Panc1 (cell line): Measurements from ENCODE around the gene RFPL2. TPM values are rescaled to one million over a fixed set of nuclear protein-coding genes. Genes with fewer than 3 reads are reported as not detected.

ENCODE experiments used
- ATAC-seq: fragments of 200-7000 bp; cut with Tn5 transposase; 2 replicates; pipeline ENCODE4 v1.9.1; 2020; ENCODE audit warnings: mild to moderate bottlenecking, moderate library complexity
- BruUV-seq: library from RNA; stranded (reverse); fragments of 400-500 nt; replicated peaks from 2 replicates; lab custom pipeline; 2021; lab: Mats Ljungman, UMichigan
- CTCF ChIA-PET: fragments of 300-600 bp; sonication (Branson Sonifier 250); formaldehyde crosslinking; loops from one replicate; lab custom pipeline; 2022; ENCODE audit warnings: antibody characterized with exemption; lab: Charles Lee
- POLR2A ChIA-PET: fragments of 300-600 bp; sonication (Branson Sonifier 250); formaldehyde crosslinking; loops from one replicate; lab custom pipeline; 2022; ENCODE audit warnings: antibody characterized with exemption; lab: Charles Lee
- DNase-seq: peaks from one replicate; pipeline ENCODE4 v3.0.0-alpha.2; 2010; ENCODE audit warnings: low read depth, low spot score
- H3K27ac ChIP-seq: 2 replicates; pipeline ENCODE4 v1.5.1; 2011; ENCODE audit warnings: mild to moderate bottlenecking, low read length, inconsistent platforms
- H3K27me3 ChIP-seq: fragments of 200-500 bp; sonication (Bioruptor generic); 2 replicates; pipeline ENCODE4 v1.6.0; 2014; ENCODE audit warnings: low read length, inconsistent platforms; ENCODE audit not compliant: control insufficient read depth, insufficient read depth
- H3K36me3 ChIP-seq: fragments of 200-500 bp; sonication (Bioruptor generic); 2 replicates; pipeline ENCODE4 v1.5.1; 2014; ENCODE audit warnings: inconsistent platforms, mild to moderate bottlenecking, low read length, moderate library complexity; ENCODE audit not compliant: control insufficient read depth, insufficient read depth
- H3K4me1 ChIP-seq: 2 replicates; pipeline ENCODE4 v1.5.1; 2011; ENCODE audit warnings: inconsistent platforms, mild to moderate bottlenecking, low read length, moderate library complexity; ENCODE audit not compliant: control insufficient read depth, insufficient read depth
- H3K4me3 ChIP-seq, 2 experiments: 2 replicates each; pipeline ENCODE4 v1.5.1; 2011 to 2012; ENCODE audit warnings: low read depth in 2 of 2, low read length in 2 of 2, mild to moderate bottlenecking in 2 of 2, inconsistent platforms in 1 of 2, moderate library complexity in 1 of 2
- H3K9me3 ChIP-seq: fragments of 200-500 bp; sonication (Bioruptor generic); 2 replicates; pipeline ENCODE4 v1.5.1; 2014; ENCODE audit warnings: low read depth, mild to moderate bottlenecking, inconsistent platforms, low read length, moderate library complexity; ENCODE audit not compliant: control insufficient read depth, insufficient read depth
- POLR2AphosphoS5 ChIP-seq: IDR thresholded peaks from 2 replicates; pipeline ENCODE4 v1.6.1; 2012; ENCODE audit warnings: mild to moderate bottlenecking, low read depth, low read length, moderate library complexity
- SIN3A ChIP-seq: IDR thresholded peaks from 2 replicates; pipeline ENCODE4 v1.6.1; 2012; ENCODE audit warnings: low read depth, mild to moderate bottlenecking, low read length, moderate library complexity, borderline replicate concordance; ENCODE audit not compliant: insufficient read depth
- TCF7L2 ChIP-seq: IDR thresholded peaks from 2 replicates; pipeline ENCODE4 v1.6.1; 2011; ENCODE audit warnings: mild to moderate bottlenecking, low read depth, low read length, inconsistent platforms
- in situ Hi-C: cut with HindIII; loops from 2 replicates; pipeline ENCODE4 v1.10.0; 2016; ENCODE audit warnings: low sequenced_read_pairs, low pct_unique_long_range_greater_than_20kb
- intact Hi-C: fragments of 100-400 bp; cut with micrococcal nuclease; formaldehyde crosslinking; loops from one replicate; pipeline ENCODE4 v1.10.0; 2022; ENCODE audit not compliant: unreplicated experiment
- total RNA-seq: library from RNA; stranded (reverse); gene quantifications from one replicate; pipeline ENCODE4 v1.2.1, GENCODE V29; 2021; ENCODE audit not compliant: unreplicated experiment
- TF ChIP-seq, protein P1 (sequence below), 2 experiments: IDR thresholded peaks; 2 replicates each; pipeline ENCODE4 v1.6.1; 2011 to 2012; ENCODE audit warnings: low read depth in 2 of 2, control low read depth in 1 of 2, low read length in 1 of 2, mild to moderate bottlenecking in 1 of 2, moderate library complexity in 1 of 2; ENCODE audit not compliant: insufficient read depth in 1 of 2
- TF ChIP-seq, protein P2 (sequence below): fragments of 450-650 bp; IDR thresholded peaks from 2 replicates; pipeline ENCODE4 v1.5.1; 2017; ENCODE audit warnings: mild to moderate bottlenecking

RFPL2 gene
- total RNA-seq, 1 experiment from 2014 or later = not detected

DNA sequence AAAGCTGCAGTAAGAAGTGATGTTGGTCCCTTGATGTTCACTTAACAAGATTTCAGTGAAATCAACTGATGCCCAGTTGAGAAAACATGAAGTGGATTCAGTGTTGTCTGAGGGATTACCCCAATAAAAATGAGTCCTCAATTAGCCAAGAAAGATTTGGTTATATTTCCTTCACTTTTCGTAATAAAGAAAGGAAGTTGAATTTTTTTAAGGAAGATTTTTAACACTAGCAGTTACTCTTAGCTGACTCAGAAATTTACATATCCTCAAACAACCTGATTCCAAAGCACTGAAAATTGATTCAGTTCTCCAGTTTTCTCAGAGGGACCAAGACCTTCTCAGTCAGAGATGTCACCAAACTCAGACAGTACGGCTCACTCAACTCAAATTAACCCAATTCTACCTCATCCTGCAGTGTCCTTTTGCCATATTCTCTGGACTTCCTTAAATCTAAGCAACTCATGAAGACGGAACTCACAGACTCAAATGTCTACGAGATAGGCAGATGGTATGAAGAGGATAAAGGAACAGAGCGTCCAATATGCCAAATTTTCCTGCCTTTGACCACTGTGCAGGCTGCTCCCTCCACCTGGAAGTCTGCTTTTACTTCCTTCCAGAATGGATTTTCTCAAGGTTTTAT, 27.4 kb upstream of the RFPL2 start:
- ATAC-seq = no peak
- ChIA-PET CTCF (no interaction called here), POLR2A (no interaction called here)
- DNase-seq = no peak
- Histone ChIP-seq H3K27me3 (no peaks in the 10 kb centered on the region; the same call in 1 of the 2 replicates), H3K4me3 (no peak overlapping the region), H3K9me3 (no peaks in the 10 kb centered on the region), H3K4me1 (no peaks in the 10 kb centered on the region), H3K36me3 (no peaks in the 10 kb centered on the region), H3K27ac (no peak overlapping the region)
- intact Hi-C loops (no loop called here), in situ Hi-C loops (no loop called here)
- no peak for TF ChIP-seq POLR2AphosphoS5
- no peak for TF ChIP-seq TCF7L2
- TF ChIP-seq, protein P1, sequence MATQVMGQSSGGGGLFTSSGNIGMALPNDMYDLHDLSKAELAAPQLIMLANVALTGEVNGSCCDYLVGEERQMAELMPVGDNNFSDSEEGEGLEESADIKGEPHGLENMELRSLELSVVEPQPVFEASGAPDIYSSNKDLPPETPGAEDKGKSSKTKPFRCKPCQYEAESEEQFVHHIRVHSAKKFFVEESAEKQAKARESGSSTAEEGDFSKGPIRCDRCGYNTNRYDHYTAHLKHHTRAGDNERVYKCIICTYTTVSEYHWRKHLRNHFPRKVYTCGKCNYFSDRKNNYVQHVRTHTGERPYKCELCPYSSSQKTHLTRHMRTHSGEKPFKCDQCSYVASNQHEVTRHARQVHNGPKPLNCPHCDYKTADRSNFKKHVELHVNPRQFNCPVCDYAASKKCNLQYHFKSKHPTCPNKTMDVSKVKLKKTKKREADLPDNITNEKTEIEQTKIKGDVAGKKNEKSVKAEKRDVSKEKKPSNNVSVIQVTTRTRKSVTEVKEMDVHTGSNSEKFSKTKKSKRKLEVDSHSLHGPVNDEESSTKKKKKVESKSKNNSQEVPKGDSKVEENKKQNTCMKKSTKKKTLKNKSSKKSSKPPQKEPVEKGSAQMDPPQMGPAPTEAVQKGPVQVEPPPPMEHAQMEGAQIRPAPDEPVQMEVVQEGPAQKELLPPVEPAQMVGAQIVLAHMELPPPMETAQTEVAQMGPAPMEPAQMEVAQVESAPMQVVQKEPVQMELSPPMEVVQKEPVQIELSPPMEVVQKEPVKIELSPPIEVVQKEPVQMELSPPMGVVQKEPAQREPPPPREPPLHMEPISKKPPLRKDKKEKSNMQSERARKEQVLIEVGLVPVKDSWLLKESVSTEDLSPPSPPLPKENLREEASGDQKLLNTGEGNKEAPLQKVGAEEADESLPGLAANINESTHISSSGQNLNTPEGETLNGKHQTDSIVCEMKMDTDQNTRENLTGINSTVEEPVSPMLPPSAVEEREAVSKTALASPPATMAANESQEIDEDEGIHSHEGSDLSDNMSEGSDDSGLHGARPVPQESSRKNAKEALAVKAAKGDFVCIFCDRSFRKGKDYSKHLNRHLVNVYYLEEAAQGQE (IDR thresholded peaks at IDR 0.05; ENCODE audit: insufficient read depth in 1 of 2, low read depth in 2 of 2, low read length in 1 of 2) = no peak
- TF ChIP-seq, protein P2, sequence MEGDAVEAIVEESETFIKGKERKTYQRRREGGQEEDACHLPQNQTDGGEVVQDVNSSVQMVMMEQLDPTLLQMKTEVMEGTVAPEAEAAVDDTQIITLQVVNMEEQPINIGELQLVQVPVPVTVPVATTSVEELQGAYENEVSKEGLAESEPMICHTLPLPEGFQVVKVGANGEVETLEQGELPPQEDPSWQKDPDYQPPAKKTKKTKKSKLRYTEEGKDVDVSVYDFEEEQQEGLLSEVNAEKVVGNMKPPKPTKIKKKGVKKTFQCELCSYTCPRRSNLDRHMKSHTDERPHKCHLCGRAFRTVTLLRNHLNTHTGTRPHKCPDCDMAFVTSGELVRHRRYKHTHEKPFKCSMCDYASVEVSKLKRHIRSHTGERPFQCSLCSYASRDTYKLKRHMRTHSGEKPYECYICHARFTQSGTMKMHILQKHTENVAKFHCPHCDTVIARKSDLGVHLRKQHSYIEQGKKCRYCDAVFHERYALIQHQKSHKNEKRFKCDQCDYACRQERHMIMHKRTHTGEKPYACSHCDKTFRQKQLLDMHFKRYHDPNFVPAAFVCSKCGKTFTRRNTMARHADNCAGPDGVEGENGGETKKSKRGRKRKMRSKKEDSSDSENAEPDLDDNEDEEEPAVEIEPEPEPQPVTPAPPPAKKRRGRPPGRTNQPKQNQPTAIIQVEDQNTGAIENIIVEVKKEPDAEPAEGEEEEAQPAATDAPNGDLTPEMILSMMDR = no peak
- TF ChIP-seq SIN3A = no peak
- BruUV-seq = no TSS peak

DNA sequence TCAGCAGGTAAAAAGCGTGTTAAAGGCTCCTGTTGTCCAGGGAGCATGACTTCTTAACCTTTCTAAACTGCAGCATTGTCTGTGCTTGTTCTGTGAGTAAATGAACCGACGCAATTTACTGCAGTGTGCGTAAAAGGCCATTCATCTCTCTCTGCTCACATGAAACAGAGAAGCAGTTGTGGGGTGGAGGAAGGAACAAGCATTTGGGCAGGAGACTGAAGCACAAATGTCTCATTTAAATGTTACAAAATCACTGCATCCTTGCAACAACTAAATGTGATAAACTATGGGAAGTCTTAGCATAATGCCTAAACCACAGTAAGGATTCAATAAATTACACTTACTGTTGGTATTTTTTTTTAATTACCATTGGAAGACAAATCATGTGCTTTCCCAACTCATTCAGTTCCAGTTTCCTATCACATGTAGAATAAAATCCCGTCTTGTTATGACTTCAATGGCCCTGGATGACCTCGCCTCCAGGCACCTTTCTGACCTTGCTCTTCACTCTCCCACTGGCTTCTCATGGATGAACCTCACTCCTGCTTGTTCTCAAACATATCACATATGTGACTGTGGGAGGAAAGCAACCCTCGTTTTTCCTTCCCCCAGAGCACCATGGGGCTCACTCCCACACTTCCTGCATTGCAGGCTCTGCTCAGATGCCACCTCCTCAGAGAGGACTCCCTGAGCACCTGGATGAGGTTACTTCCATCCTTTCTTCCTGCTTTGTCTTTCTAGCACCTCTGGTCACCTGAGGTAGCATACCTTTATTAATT, 21.6 kb upstream of the RFPL2 start:
- no peak overlapping the region for H3K27ac ChIP-seq
- TF ChIP-seq, protein P2 = no peak
- TF ChIP-seq POLR2AphosphoS5 (no peak), SIN3A (no peak)
- no peaks in the 10 kb centered on the region for H3K27me3 ChIP-seq
- H3K4me3 ChIP-seq = no peak overlapping the region
- DNase-seq (no peak), ATAC-seq (no peak)
- no peaks in the 10 kb centered on the region for H3K36me3 ChIP-seq
- no peaks in the 10 kb centered on the region for H3K4me1 ChIP-seq
- H3K9me3 ChIP-seq = no peaks in the 10 kb centered on the region
- in situ Hi-C loops (no loop called here), intact Hi-C loops (no loop called here)
- BruUV-seq = no TSS peak
- ChIA-PET POLR2A (no interaction called here), CTCF (no interaction called here)
